Heart right ventricle (tissue), 16 donors: ENCODE data around the gene C17orf107. TPM values are rescaled to one million over a fixed set of nuclear protein-coding genes. Genes with fewer than 3 reads are reported as not detected.

Experiments used
- ATAC-seq, 8 donors: fragments of 200-7000 bp; cut with Tn5 transposase; one replicate each; pipeline ENCODE4 v1.9.1; 2020; ENCODE audit warnings: mild to moderate bottlenecking in 8 of 8, moderate library complexity in 8 of 8, moderate number of reproducible peaks in 1 of 8
- DNase-seq, 2 donors: peaks; one replicate each; pipeline ENCODE4 v3.0.0-alpha.2; 2020
- H3K27ac ChIP-seq, 10 donors: fragments of 200-600 bp; sonication (generic) in 2 of 10; one replicate each; pipeline versions ENCODE4 v1.5.0 to v1.8.0; 2020 to 2022; ENCODE audit warnings: mild to moderate bottlenecking in 3 of 10
- H3K27me3 ChIP-seq, 7 donors: fragments of 200-600 bp; one replicate each; pipeline ENCODE4 v1.8.0; 2021 to 2022; ENCODE audit warnings: mild to moderate bottlenecking in 2 of 7
- H3K36me3 ChIP-seq, 9 donors: fragments of 200-600 bp; sonication (generic) in 1 of 9; one replicate each; pipeline versions ENCODE4 v1.5.0 to v1.8.0; 2020 to 2022; ENCODE audit warnings: mild to moderate bottlenecking in 2 of 9
- H3K4me1 ChIP-seq, 9 donors: fragments of 200-600 bp; sonication (generic) in 1 of 9; one replicate each; pipeline versions ENCODE4 v1.5.0 to v1.8.0; 2020 to 2022; ENCODE audit warnings: mild to moderate bottlenecking in 4 of 9
- H3K4me3 ChIP-seq, 10 donors: fragments of 200-600 bp; sonication (generic) in 2 of 10; one replicate each; pipeline versions ENCODE4 v1.5.0 to v1.8.0; 2020 to 2022; ENCODE audit warnings: mild to moderate bottlenecking in 7 of 10, moderate library complexity in 2 of 10
- H3K9me3 ChIP-seq, 11 donors: fragments of 200-600 bp in 10 of 11; sonication (generic) in 2 of 11; one replicate each; pipeline versions ENCODE4 v1.5.0 to v1.8.0; 2013 to 2022; ENCODE audit warnings: mild to moderate bottlenecking in 2 of 11, control low read depth in 1 of 11, moderate library complexity in 1 of 11
- CTCF ChIP-seq, 9 donors: fragments of 200-600 bp; sonication (generic) in 2 of 9; IDR thresholded peaks; one replicate each; pipeline versions ENCODE4 v1.5.0 to v1.8.0; 2021 to 2022; ENCODE audit warnings: antibody characterized with exemption in 9 of 9, mild to moderate bottlenecking in 5 of 9, moderate library complexity in 1 of 9
- WGBS, 2 donors: extraction: QIAGEN DNeasy Blood & Tissue Kit; methylation state at CpG; one replicate each; pipeline ENCODE4 v1.1.7; 2013; ENCODE audit warnings: inconsistent platforms in 1 of 2; 5-methylcytosine and 5-hydroxymethylcytosine counted together
- intact Hi-C, 10 donors: fragments of 100-400 bp; cut with DNase I; formaldehyde crosslinking; loops; one replicate each; pipeline versions ENCODE4 v1.11.1 to v1.14.2; 2022
- polyA plus RNA-seq, 2 donors: library from polyadenylated mRNA; stranded (reverse); fragments of 200-250 nt; gene quantifications; one replicate each; pipeline ENCODE4 v1.2.3, GENCODE V29; 2013
- total RNA-seq, 10 donors: library from RNA; stranded (reverse); fragmentation: NEBNext Ultra II Directional in 3 of 10; extraction: Animal tissue kit (Norgen Biotek cat#: 25700) in 3 of 10; gene quantifications; one replicate each; pipeline versions ENCODE4 v1.2.1 to v1.2.4, GENCODE V29; 2021 to 2023
- donor health status: Arrhythmogenic right ventricular cardiomyopathy.
- donor health status: ischemic (EF 13 %, LVEDD 7.1; RV severe dilation, severe dysfunction).
- donor health status: healthy with polysubstance abuse.
- donor health status: DM: no; HTN: yes; CAD: no.
- donor health status: DM: no; HTN: no; CAD: no.
- donor health status: ischemic (EF 25% LVEDD 6.9; RV normal size, moderate dysfunction).
- donor health status: ischemic (EF 25% LVEDD 5.7; RV mildly dilated, moderate dysfunction).
- donor health status: healthy.
- donor health status: DM: yes; HTN: yes; CAD: no.
- donor health status: Ischemic cardiomyopathy.
- donor health status: ischemic (EF 35%, LVEDD 5.7; RV mildly dilated, moderate dysfunction).
- donor health status: nonischemic (EF 11% LVEDD 7.7; RV severe dilation, severe dysfunction).
- donor health status: DM: yes; HTN: yes; CAD: no.
- donor health status: PGD.
- donor health status: ischemic (EF 29% LVEDD 5.4; RV normal size, mild dysfunction).
- donor health status: nonischemic (EF 23%, LVEDD 6.1; RV moderate dilation, normal function).

C17orf107 gene
- total and polyA plus RNA-seq, 12 donors: 0.28 to 0.86 (median 0.44) TPM; not detected in 1

GRCh38 chr17:4938069-4938491, 38.7 kb downstream of the C17orf107 start:
- Histone ChIP-seq H3K4me1 (peaks cover 20 to 62% (median 41%) of the 10 kb centered on the region in 9 donors), H3K36me3 (peaks cover 0 to 49% (median 16%) of the 10 kb centered on the region in 9 donors), H3K27me3 (no peaks in the 10 kb centered on the region), H3K4me3 (peak overlapping the region in 5 of 10 donors; percentile 70 to 95 (median 89)), H3K9me3 (no peaks in the 10 kb centered on the region), H3K27ac (peak overlapping the region in 7 of 10 donors; percentile 6 to 98 (median 94))
- intact Hi-C loops: loop anchor here in 2 of 10 donors (10.0 kb wide), 1 partner anchor 47 kb away; the partner anchor contains the start of gene CAMTA2 (in 2 of the 2)
- no peak for TF ChIP-seq CTCF (IDR thresholded peaks at IDR 0.05)
- WGBS, 2 donors: 72 to 83% methylated on average over 11 of the region's 11 CpGs
- no peak for ATAC-seq
- DNase-seq: no peak

- DNase-seq: no peak
- H3K36me3 ChIP-seq: peaks cover 0 to 57% (median 19%) of the 10 kb centered on the region in 9 donors
- H3K9me3 ChIP-seq: no peaks in the 10 kb centered on the region
- ATAC-seq: peak in 2 of 8 donors; percentile 2 to 8
- TF ChIP-seq CTCF (IDR thresholded peaks at IDR 0.05): peak in 1 of 9 donors; percentile 13
- H3K4me3 ChIP-seq: peak overlapping the region; percentile 50 to 95 (median 85)
- H3K27me3 ChIP-seq: no peaks in the 10 kb centered on the region
- 38 to 49% methylated on average over 19 of the region's 19 CpGs for WGBS, 2 donors
- peak overlapping the region; percentile 89 to 98 (median 94) for H3K27ac ChIP-seq
- intact Hi-C loops: loop anchor here in 3 of 10 donors (1.0 to 10.0 kb wide), 2 partner anchors 30 to 46 kb away; partner anchors contain the start of gene CAMTA2 (in 2 of the 3)
- peaks cover 20 to 62% (median 44%) of the 10 kb centered on the region in 9 donors for H3K4me1 ChIP-seq
Observed at GRCh38 chr17:4938688-4939545, 39.6 kb downstream of the C17orf107 start.

GRCh38 chr17:4939546-4939795, 40.1 kb downstream of the C17orf107 start:
- Histone ChIP-seq H3K4me1 (peaks cover 18 to 62% (median 39%) of the 10 kb centered on the region in 9 donors), H3K9me3 (no peaks in the 10 kb centered on the region), H3K36me3 (peaks cover 0 to 63% (median 19%) of the 10 kb centered on the region in 9 donors), H3K27ac (peak overlapping the region; percentile 89 to 98 (median 94)), H3K27me3 (no peaks in the 10 kb centered on the region), H3K4me3 (peak overlapping the region; percentile 50 to 95 (median 85))
- TF ChIP-seq CTCF (IDR thresholded peaks at IDR 0.05): no peak
- WGBS, 2 donors: 0 to 1% methylated on average over 16 of the region's 16 CpGs
- intact Hi-C loops: loop anchor here in 3 of 10 donors (1.0 to 10.0 kb wide), 2 partner anchors 30 to 45 kb away; partner anchors contain the start of gene CAMTA2 (in 2 of the 3)
- no peak for DNase-seq
- ATAC-seq: peak in 3 of 8 donors; percentile 0 to 9 (median 0)

GRCh38 chr17:4939796-4940554, 40.6 kb downstream of the C17orf107 start, which contains the start of the genes RNF167 and SLC25A11:
Gene RNF167 (plus strand): TSS chr17:4940268. CDS start chr17:4940910, 642 bp downstream.
Gene SLC25A11 (minus strand): TSS chr17:4940046. CDS start chr17:4939910, 136 bp downstream.
- Histone ChIP-seq H3K27me3 (no peaks in the 10 kb centered on the region), H3K4me3 (peak within 1 kb of the TSS; percentile 50 to 95 (median 85)), H3K36me3 (peaks cover 0 to 68% (median 19%) of the 10 kb centered on the region in 9 donors), H3K9me3 (no peaks in the 10 kb centered on the region), H3K27ac (peak within 1 kb of the TSS; percentile 89 to 98 (median 94)), H3K4me1 (peaks cover 17 to 65% (median 41%) of the 10 kb centered on the region in 9 donors)
- peak in 2 of 9 donors; percentile 12 to 15 for TF ChIP-seq CTCF (IDR thresholded peaks at IDR 0.05)
- DNase-seq (peak; percentile 92 to 96), ATAC-seq (peak; percentile 93 to 96 (median 95))
- intact Hi-C loops: loop anchor here in 4 of 10 donors (1.0 to 10.0 kb wide), 5 partner anchors 8 to 47 kb away; partner anchors contain the start of genes CAMTA2 (in 4 of the 4), PFN1 (in 1 of the 4) and SPAG7 (in 1 of the 4)
- 0% methylated on average over 72 of the region's 72 CpGs for WGBS, 2 donors
